NCI-H82 treated with DMSO at 0.1 percent for 48 hours (cell line): ENCODE data around the gene WASF2.
"Not testable (repeated sequence)": the region's sequence is repeated elsewhere in the genome, so short reads cannot be mapped to it uniquely, and the experiment has no call there.

Source experiments
- DNase-seq: peaks from one replicate; lab custom pipeline; 2025; ENCODE audit not compliant: unreplicated experiment; lab: John Stamatoyannopoulos, UW

Gene WASF2

DNA sequence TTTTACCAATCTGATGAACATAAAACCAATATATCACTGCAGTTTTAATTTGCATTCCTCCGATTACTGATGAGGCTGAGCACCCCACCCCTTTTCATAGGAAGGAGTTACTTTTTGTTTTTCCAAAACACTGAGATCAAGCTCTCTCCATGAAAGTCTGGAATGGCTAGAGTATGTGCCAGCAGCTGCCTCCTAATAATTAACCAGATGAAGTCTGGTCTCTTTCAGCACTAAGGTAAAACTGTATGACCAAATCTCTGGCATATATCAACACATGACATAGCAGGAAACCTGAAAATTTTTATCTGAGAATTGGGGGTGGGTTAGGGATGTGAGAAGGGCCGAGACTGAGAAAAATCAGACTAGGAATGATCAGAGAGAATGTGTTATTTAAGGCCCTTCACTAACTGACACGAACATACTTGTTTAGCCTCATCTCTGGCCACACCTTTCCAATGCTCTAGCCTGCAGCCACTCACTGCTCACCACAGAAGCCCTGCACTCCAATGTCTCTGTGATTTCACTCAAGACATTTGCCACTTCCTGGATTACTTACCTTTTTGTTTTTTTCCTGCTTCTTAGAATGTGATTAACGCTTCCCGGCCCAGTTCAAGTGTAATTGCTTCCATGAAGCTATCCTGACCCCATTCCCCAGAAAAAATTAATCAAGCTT lies 34.7 kb downstream of the WASF2 start:
- no peak for DNase-seq

DNA sequence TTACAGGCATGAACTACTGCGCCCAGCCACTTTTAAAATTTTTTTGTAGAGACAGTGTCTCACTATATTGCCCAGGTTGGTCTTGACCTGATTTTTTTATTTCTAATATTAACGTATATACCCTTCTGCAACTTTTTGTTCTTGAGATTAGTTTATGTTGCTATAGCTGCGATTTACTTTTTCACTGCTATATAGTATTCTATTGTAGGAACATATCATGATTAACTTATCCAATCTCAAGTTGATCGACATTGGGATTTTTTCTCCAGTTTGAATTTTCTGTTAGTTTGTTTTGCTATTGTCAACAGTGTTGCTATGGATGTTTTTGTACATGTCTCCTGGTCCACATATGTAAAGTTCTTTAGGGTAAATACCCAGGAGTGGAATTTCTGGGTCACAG lies 35.4 kb downstream of the WASF2 start:
- DNase-seq = no peak

DNA sequence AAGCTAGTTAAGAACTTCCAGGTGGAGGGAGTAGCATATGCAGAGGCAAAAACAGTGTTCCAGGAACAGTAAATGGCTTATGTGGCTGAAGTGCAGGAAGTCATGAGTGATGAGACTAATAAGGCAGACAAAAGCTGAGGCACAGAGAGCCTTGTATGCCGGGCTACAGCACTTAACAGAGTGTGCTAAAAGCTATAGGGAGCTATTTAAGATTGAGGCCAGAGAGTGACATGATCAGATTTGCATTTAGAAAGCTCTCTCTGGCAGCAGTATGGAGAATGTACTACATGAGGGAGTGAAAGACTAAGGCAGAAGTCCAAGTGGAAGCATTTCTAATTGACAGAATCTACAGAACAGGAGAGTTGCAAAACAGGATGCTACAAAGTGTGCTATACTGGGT lies 38.6 kb downstream of the WASF2 start:
- no peak for DNase-seq

DNA sequence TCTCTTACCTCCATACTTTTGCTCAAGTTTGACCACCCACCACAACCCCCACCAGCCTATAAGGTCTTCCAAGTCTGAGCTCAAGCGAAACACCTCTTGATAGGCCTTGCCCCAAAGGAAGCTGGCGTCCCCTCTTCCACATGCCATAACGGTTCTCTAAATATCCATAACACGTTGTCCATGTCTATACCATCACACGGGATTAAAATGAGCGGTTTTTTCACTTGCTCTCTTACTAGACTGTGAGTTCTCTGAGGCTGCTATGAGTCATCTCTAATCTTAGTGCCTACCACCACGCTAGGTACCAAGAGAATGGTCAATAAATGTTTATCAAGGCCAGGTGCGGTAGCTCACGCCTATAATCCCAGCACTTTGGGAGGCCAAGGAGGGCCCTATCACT lies 41.0 kb downstream of the WASF2 start:
- DNase-seq = no peak

DNA sequence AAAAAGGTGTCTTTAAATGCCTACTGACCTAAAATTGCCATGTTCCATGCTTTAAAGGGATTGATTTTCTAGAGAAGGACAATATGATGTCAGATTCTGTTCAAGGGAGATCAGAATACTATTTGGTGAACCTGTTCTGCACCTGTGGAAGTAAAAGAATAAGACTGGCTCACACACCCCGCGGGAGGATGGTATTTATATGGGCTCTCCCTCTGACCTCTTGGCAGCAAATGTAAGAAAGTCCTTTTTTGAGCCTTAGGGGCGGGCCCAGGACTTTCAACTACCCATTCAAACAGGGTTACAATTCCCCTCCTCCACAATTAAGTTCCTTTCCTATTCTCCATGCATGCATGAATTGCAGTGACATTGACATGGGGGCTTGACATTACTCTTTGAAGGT lies 42.1 kb downstream of the WASF2 start:
- DNase-seq = no peak

DNA sequence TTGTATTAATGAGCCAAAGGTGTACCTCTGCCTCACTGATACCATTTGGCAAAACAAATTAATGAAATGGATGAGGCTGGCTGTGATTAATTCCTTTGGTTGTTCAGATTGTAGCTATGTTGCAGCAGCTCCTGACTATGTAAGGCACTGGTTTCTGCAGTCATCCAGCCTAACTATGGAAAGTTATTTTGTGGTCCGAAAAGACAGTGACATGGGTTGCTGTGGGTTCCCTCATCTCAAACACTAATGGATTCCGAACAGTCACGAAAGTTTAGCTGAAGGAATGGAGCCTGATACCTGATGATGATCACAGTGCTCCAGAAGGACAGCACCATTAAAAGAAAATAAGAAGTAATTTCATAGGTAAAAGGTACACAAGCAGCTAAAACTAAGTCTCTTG lies 42.6 kb downstream of the WASF2 start:
- no peak for DNase-seq

DNA sequence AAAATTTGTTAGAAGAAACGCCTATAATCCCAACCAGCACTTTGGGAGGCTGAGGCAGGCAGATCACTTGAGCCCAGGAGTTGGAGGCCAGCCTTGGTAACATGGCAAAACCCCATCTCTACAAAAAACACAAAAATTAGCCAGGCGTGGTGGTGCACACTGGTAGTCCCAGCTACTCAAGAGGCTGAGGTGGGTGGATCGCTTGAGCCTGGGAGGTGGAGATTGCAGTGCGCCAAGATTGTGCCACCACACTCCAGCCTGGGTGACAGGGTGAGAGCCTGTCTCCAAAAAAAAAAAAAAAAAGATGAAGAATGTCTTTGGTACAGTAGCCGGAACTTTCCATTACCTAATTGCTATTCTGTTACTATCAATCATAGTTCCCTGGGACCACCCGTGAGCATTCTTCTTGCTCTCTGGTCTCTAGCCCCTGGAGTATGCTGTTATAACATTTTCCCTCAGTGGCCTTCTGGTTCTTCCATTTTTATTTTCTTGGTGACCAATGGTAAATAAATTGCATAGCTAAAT lies 43.4 kb downstream of the WASF2 start:
- no peak for DNase-seq

DNA sequence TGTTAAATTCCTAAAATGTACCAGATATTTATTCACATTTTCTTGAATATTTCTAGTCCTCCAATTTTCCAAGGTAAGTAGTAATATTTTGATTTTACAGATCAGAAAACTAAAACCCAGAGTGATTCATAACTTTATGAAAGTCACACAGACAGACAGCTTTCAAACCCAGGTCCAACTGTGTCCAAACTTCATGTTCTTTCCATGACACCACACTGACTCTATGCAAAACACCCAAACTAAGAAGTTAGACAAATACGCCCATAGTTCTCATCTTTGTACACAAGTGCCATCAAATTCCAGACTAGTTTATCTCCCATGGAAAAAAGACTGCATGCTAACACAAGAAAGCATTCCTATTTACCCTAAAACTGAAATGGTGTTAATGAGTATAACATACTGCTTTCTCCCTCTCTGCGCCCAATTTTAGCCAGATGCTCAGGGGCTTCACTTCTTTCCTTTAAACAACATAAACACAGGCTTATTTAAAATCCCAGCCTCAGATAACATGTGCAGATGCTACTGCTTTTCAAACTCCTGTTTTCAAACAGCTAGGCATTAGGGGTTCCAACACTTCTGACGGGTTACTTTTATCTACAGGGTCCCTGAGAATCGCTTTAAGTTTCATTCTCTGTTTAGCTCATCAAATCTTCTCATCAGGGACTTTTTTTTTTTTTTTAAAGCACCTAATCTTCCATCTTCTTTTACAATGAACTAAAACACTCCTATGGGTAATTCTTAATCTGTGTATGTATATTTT lies 44.6 kb downstream of the WASF2 start:
- DNase-seq = no peak

DNA sequence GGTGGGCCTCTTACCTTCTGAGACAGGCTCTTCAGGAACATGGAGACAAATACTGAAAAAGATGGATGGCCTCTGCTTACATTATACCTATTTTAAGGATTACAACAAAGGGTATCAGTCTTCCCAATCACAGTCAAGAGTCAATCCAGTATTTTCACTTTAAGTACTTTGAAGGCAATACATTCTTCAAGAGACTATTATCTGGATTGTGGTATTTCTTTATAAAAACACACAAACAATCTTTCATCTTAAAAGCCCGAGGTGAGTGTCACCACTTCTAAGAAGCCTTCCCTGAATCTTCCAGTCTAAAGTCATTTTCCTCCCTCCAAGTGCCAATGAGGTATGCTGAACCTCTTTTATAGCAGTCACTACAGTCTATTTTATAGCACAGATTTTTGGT lies 45.3 kb downstream of the WASF2 start:
- DNase-seq = no peak

DNA sequence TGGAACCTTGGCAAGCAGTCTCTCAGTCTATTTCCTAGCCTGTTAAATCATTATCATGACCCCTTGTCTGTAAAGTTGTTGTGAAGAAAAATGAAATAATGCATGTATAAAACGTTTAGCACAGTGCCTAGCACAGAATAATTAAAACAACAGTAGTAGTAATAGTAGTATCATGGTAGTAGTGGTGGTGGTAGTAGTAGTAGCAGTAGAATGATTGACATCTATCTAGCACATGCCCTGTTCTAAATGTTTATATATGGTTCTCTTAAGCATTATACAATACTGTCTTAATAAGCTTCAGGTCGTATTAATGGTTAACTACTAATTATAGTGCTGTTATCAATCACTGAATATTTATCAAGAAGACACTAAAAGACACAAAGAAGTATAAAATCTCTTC lies 50.8 kb downstream of the WASF2 start:
- no peak for DNase-seq

DNA sequence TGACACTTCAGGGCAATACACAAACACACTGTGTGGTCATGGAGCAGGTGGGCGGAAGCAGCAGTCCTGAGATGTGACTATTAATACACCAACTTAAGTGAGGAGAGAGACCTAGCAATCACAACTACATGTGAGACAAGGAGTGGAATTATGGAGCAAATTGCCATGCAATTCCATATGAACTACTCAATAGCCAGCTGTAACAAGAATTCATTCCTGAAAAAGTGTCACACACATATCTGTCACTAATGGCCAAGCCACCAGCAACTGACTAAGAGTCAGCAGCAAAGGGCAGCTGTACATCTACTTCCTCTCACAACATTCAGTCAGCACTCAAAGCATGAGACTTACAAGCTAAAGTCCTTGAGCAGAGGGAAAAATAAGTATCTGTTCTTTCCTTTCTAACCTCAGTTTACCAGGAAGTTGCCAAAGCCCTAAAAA lies 51.3 kb downstream of the WASF2 start:
- DNase-seq = no peak

DNA sequence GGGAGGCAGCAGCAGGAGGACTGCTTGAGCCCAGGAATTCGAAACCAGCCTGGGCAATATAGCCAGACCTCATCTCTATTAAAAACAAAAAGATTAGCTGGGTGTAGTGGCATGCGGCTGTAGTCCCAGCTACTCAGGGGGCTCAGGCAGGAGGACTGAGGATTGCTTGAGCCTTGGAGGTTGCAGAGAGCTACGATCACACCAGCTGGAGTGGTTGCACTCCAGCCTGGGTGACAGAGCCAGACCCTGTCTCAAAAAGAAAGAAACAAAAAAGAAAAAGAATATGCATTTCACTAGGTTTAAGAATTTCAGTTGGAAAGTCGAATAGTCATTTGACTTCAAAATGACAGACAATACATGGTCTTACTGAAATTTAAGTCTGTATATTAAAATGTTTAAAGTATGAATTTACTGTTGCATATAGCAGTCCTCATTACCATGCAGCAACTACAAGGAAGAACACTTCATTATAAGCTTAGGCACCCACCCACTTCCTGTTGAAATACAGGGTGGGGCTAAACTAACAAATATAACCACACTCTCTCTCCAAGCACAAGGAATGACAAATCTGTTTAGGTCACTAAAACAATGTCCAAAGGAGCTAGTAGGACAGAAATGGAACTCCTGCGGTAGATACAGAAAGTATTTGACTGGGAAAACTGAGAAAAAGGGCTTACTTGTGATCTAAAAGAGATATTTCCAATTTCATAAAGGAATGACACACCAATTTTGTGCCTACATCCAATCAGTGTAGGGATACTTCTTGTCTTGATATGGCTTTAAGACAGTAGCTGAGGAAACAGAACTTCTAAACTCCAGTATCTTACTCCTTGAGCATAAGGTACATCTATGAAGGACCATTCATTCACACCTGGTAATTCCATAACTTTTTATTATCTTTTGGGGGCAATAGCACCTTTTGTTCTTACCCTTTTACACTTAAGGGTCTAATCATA lies 53.5 kb downstream of the WASF2 start:
- DNase-seq = no peak

DNA sequence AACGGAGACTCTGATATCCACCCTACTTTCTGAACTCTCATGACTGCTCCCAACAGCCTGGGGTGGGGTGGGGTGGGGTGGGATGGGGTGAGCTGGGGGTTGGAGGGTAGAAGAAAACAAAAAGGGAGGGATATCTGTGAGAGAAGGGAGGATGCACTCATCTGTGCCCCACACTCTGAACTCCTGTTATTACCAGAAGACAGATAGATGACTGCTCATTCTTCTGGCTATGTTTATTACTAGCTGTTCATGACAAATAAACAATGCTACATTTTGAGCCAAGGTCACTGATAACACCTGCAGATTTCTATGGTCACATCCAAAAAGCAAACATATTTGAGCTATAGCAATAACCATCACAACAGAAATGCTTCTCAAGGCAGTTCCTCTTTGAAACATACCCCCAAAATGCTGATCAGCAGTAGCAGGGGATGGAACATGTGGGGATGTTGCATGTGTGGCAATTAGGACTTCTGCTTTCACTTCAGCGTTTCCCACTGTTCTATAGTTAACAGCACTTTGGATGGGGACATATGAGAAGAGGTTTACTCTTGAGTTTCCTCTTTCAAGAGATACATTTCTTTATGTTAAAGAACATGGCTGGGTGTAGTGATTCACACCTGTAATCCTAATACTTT lies 54.3 kb downstream of the WASF2 start:
- DNase-seq = no peak

DNA sequence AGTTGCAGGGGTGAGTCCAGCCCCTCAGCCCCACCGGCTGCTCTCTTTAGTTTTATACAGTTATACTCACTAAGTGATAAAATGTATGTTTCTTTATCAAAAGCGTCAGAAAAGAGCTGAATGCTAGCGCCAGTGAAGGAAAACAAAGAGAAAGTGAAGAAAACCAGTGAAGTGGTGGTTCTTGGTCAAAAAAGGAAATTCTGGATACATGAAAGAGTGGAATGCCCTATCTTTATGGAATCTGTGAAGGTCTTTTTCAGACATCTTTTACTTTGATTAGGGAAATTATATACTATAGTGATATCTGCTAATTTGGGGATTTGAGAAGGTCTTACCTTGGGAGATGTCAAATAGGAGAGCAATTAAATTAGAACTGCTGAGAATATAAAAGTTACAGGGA lies 56.3 kb downstream of the WASF2 start:
- DNase-seq = no peak

DNA sequence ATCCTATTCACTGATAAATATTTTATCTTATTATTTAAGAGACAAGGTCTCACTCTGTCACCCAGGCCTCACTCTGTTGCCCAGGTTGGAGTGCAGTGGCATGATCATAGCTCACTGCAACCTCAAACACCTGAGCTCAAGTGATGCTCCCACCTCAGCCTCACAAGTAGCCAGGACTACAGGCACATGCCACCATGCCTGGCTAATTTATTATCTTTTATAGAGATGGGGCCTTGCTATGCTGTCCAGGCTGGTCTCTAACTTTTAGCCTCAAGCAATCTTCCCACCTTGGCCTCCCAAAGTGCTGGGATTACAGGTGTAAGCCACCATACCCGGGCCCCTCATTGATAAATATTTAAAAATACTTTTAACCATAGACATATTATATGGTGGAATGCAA lies 57.2 kb downstream of the WASF2 start:
- DNase-seq = not testable (repeated sequence)

DNA sequence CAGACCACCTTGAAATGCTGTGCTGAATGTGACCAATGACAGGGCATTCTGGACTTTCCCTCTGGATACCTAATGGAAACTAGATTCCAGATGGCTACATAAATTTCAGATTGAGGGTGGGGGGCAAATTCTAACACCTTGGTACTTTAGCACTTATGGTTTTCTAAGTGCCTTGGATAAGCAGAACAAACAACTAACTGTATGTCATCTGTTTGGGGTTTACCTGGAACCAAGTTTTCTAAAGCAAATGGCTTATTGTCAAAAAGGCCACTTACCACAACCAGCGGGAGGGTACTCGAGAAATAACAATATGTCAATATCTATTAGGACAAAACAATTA lies 58.4 kb downstream of the WASF2 start:
- no peak for DNase-seq

DNA sequence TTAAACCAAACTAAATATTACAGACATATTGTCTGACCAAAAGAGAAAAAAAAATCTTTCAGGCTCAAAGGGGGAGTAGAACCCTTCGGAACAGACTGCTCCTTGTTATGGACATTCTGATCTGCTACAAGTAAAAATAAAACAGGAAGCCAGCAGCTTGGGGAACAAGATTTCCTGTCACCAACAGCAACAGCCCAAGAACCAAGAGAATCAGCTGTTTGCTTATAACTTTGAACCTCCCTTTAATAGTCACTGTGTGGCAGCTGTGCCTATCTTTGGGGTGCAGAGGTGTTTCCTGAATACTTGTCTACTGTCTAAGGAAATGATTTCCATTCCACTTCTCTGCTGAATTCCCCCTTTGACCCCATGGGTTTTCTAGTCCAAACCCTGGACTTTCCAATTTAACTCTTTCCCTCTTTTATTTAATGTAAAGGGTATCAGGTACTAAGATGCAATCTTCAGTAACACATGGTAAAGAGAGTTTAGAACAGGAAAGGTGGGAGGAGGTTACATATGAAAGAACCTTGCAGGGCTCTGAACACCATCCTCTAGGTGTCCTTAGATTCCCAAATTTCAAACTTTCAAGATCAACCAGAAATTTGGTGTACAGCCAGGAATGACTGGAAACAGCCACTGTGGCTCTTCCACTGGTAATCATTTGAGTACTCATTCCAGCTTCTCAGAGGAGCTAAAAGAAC lies 58.9 kb downstream of the WASF2 start:
- no peak for DNase-seq

DNA sequence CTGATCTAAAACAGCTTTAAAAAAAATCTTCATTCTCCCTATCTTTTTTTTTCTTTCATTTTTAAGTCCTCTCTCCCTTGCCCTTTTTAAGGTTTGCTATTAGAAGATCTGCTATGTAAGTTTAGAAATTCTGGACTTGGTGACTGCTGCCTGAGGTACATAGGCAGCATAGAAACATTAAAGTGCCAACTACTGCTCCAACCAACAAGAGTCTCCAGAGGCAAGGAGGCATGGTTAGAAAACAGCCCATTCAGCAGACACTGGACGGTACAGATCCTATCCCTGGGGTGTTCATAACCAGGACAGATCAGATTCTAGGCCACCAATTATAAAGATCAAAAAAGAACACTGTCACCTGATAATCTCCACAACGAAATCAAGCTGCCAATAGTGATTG lies 60.9 kb downstream of the WASF2 start:
- DNase-seq = no peak

DNA sequence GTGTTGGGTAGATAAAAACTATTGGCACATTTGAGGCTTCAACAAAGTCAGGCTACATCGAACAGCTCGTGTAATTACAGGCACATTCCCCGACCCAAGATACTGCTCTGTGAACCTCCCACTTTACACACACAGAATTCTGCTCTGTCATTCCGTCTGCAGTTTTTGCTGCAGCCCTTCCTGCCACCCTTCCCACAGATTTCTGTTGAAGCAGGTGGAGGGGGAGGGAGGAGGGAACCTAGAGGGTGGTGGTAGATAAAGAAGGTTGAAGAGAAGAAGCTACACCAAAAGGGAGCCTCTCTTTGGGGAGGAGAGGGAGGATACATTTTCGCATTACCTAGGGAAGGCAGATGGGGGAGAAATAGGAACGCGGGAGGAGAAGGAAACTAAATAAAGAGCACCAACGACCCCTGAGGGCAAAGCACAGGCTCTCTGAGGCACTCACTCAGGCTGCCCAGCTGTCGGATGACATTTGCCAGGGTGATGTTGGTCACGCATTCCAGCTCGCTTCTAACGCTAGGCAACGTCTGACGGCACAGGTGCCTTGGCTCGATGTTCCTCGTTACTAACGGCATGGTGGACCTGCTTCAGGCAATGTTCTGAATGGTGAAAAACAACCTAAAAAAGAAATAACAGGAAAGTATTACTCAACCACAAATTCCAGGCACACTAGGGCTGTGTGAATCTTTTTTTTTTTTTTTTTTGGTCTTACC lies 61.5 kb downstream of the WASF2 start:
- no peak for DNase-seq

DNA sequence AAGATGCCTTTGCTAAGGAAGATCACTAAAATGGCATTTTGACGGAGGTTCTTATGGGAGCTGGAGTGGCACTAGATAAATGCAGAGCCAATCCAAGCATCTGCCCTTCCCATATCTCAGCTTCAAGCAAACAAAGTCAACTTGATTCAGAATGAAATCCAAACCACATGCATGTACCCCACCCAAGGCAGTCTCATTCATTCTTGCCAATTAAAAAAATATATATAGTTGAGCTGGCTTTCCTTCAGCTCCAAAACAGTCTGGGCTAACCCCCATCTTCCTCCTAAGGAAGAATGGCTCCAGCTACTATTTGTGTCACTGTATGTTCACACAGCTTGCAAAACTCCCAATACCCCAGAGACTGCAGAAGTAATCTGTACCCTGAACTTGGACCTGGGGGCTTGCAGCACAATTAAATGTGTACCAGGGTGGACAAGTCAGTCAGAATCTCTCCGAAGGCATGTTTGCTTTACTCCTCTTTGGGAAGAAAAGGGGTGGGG lies 62.1 kb downstream of the WASF2 start:
- no peak for DNase-seq
